Tibial nerve (tissue), 3 donors: ENCODE results near the gene DENND2A.

Experiments
- CTCF ChIP-seq, 5 experiments: fragments of 200-600 bp in 3 of 5; fragments of 450-650 bp in 2 of 5; sonication (generic) in 3 of 5; IDR thresholded peaks; one replicate each; pipeline ENCODE4 v1.5.1; 2016 to 2019; ENCODE audit warnings: antibody characterized with exemption in 5 of 5, mild to moderate bottlenecking in 3 of 5, moderate library complexity in 2 of 5
- POLR2A ChIP-seq, 2 donors: fragments of 450-650 bp; IDR thresholded peaks; one replicate each; pipeline ENCODE4 v1.6.1; 2017; ENCODE audit warnings: antibody characterized with exemption in 2 of 2, mild to moderate bottlenecking in 2 of 2, moderate library complexity in 2 of 2

- no peak for TF ChIP-seq CTCF (IDR thresholded peaks at IDR 0.05)
- TF ChIP-seq POLR2A (IDR thresholded peaks at IDR 0.05), result no peak
Observed at GRCh38 chr7:140570120-140570519, 70.5 kb downstream of the DENND2A start.
